NCI-H524 treated with DMSO at 0.1 percent for 48 hours (cell line): ENCODE data around the gene CCDC71L.
"Not testable (repeated sequence)": the region's sequence is repeated elsewhere in the genome, so short reads cannot be mapped to it uniquely, and the experiment has no call there.

Experiments
- DNase-seq: peaks from one replicate; lab custom pipeline; 2025; lab: John Stamatoyannopoulos, UW

Gene CCDC71L

DNA sequence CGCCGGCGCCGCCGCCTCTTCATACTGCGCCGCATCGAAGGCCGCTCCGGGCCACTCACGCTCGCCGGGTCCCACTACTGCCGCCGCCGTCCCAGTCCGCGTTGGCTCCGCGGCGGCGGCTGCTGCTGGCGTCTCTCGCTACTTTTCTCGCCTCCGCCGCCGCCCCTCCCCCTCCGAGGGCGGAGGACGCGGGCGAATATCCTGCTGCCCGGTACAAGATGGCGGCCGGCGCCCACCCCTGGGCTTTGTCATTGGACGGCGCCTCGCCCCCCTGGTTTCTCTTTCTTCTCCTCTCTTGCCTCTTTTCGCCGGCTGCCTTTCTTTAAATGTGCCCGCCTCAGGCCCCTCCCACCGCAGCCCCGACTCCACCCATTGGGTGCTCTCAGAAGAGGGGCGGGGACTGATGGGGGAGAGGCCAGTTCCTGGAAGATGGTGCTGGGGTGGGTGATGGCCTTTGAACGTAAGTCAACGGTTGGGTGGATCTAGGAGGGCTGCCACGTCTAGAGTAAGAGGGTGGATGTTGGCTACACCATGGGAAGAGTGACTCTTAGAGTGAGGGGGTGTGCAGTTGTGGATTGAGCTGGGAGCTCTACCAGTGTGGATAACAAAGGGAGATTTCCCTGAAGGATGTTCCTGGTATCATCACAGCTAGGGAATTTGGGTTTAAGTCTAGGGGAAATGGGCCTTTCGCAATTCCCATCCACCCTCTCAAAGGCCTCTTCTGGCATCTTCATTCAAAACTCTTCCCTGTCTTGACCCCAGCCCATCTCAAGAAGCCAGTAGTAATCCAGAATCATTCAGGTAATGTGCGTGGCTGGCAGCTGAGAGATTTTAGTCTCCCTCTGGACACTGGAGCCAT, at the start of gene CCDC71L:
Gene CCDC71L, minus strand, starts transcription at position 297 of the 859 bp plus-strand sequence. Its CDS starts 262 bp downstream, at position 35.
- DNase-seq, result peak; percentile 72

DNA sequence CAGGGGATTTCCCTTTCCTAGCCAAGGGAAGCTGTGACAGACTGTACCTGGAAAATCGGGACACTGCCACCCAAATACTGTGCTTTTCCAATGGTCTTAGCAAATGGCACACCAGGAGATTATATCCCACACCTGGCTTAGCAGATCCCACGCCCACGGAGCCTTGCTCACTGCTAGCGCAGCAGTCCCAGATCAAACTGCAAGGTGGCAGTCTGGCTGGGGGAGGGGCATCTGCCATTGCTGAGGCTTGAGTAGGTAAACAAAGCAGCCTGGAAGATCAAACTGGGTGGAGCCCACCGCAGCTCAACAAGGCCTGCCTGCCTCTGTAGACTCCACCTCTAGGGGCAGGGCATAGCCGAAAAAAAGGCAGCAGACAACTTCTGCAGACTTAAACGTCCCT, 48.6 kb upstream of the CCDC71L start:
- not testable (repeated sequence) for DNase-seq

DNA sequence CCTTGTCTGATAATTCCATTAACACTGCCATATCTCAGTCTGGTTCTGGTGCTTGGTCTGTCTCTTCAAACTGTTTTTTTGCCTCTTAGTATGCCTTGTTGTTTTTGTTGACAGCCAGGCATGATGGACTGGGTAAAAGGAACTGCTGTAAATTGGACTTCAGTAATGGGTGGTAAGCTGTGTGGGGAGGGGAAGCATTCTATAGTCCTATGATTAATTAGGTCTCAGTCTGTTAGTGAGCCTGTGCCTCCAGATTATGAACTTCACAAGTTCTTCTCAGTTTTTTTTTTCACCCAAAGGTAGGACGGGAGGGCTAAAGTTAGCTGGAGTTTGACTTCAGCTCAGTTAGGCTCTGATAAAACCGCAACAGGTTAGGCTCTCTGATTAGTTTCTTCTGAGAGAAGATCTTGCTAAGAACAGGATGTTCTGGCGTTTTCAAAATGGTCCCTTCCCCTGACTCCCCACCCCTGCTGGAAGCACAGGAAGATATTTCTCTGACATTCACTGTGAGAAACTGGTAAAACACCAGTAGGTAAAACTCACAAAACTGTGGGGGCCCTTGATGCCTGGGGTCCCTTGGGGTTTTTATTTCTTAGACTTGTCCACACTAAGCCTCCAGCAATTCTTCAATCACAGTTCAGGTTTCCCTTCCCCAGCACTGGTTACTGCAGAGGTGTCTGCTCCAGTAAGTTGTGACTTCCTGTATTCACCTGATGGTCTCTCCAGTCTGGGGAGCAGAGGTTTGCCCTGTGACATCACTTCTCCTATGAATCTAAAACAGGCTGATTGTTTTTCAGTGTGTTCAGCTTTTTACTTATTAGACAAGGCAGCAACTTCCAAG, 43.3 kb upstream of the CCDC71L start:
- no peak for DNase-seq

DNA sequence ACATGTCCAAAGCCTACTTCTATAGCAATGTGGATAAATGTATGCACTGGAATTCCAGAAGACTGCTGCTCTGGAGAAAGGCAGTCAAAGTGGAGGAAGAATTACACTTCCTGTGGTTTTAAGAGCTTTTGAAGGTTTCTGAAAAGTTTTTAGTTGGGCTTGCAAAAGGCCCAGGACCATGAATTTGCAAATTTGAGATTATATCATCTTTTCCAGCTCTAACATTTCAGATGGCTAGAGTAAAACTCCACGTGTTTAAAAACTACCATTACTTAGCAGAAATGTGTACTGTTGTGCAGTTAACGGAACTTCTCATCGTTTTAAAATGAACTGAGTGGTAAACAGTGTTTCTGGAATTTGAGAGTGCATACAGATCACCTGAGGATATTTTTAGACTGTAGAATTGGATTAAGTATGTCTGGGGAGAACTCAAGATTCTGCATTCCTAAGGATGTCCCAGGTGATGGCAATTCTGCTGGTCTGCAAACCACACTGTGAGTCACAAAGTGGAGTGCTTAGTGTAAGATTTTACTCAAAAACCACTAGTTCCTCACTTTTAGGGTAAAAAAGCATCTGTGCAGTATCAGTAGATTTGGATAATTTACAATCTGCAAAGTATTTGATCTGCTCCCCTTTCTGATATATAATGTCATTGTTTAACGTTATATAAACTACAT, 32.9 kb upstream of the CCDC71L start:
- DNase-seq, result no peak

DNA sequence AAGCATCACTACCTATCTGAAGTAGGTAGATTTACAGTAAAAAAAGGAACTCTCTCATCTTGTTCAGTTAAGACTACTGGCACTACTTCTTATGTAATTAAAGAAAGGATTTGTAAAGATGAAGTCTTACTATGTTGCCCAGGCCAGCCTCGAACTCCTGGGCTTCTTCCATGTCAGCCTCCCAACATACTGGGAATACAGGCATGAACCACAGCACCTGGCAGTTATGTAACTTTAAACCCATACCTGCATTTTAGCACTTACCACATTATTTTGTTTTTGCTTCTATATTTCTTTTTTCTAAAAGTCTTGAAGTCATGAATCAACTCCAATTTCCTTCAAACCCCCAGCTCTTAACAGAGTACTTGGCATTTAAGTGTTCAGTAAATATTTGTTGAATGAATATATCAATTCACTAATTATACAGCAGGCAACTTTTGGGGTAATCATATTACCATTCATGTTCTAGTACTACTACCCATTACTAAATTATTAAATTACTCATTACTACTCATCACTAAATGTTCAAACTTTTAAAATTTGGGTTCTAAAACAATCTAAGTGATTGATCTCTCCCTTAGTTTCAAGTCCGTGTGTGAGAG, 31.6 kb upstream of the CCDC71L start:
- DNase-seq, result no peak

DNA sequence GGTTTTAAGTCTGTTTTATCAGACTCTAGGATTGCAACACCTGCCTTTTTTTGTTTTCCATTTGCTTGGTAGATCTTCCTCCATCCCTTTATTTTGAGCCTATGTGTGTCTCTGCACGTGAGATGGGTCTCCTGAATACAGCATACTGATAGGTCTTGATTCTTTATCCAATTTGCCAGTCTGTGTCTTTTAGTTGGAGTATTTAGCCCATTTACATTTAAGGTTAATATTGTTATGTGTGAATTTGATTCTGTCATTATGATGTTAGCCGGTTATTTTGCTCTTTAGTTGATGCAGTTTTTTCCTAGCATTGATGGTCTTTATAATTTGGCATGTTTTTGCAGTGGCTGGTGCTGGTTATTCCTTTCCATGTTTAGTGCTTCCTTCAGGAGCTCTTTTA, 27.2 kb upstream of the CCDC71L start:
- not testable (repeated sequence) for DNase-seq

DNA sequence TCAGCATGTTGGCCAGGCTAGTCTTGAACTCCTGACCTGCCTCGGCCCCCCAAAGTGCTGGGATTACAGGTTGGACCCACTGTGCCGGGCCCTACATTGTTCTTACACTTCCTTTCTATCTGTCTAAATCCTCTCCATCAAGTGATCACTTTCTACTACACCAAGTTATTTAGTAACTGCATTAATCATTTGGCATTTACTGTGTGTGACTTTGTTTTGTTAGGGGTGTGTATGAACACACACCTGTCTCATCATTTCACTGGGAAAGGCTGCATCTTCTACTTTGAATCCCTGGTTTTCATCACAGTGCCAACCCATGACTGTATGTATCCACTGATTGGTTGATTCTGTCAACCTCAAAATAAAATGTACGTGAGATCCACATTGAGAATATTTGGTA, 23.0 kb upstream of the CCDC71L start:
- no peak for DNase-seq

DNA sequence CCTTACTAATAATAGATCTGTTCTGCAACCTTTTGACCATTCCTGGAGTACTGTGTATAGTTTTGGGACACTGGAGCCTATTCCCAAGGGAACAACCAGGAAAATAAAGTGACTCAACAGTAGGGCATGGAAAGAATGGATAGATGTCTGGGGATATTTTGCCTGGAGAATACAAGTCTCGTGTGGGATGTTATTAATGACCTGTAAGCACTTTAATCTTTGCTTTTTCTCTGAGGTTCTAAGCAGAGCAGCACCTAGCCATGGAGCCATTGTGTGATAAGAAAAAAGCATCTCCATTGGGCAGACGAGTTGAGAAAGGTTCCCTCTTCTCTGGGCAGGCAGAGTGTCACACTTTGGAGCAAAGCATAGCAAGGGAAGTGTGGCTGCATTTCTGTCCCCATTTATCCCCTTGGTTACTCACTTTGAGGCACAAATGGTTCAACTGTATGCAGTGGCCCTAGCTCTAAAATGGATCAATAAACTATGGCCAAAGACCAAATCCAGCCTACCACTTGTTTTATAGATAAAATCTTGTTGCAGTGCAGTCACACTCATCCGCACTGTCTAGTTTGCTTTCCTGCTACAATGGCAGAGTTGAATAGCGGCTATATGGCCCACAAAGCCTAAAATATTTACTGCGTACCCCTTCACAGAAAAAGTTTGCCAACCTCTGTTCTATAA, 21.0 kb upstream of the CCDC71L start:
- no peak for DNase-seq

DNA sequence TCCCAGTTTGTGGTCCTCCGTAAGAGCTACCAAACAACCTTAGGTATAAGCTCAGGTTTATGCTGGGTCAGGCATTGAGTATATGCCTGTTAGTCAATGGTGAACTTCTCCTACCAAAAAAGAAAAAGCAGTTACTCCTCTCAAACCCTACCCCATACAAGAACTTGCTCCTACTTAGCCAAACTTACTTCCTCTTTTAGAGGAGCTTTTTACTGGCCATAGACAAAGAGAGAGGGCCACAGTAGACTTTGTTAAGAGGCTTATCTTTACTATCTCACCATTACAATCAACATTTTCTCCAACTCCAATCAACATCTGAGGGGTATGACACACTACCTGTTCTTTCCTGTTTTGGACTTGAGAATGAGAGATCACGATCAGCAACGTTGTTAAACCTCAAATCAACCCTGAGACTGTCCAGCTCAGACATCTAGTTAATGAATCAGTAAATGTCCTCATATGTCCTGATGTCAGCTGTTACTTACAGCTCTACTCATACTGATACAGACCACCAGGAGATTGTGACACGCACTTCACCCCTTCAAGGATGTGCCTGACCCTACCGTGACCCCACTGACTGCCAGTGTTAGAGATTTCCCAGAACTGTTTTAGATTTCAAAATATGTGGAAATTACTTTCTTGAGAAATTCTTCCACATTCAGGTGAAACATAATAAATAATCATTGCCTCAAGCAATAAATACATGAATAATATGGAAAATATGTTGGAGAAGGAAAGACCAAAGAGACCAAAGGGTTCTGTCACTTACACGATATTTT, 18.4 kb upstream of the CCDC71L start:
- DNase-seq, result no peak

DNA sequence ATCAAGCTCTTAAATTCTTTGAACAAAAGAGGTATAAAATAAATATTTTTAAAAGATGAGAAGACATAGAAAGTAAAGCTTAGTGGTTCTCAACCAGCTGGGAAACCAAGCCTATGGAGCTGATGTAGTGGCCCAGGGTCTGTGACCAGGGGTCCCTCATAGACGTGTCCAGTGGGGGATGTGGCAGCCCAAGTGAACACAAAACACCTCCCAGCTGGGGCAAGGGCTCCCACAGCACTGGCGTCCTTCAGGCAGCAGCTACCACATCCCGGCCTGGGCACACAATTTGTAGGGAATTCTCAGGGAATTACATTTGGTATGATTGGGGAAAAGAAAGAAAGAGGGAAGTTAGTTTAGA, 17.8 kb upstream of the CCDC71L start:
- DNase-seq, result no peak

DNA sequence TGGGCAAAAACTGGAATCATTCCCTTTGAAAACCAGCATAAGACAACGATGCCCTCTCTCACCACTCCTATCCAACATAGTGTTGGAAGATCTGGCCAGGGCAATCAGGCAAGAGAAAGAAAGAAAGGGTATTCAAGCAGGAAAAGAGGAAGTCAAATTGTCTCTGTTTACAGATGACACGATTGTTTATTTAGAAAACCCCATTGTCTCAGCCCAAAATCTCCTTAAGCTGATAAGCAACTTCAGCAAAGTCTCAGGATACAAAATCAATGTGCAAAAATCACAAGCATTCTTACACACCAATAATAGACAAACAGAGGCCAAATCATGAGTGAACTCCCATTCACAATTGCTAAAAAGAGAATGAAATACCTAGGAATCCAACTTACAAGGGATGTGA, 15.5 kb upstream of the CCDC71L start:
- not testable (repeated sequence) for DNase-seq

DNA sequence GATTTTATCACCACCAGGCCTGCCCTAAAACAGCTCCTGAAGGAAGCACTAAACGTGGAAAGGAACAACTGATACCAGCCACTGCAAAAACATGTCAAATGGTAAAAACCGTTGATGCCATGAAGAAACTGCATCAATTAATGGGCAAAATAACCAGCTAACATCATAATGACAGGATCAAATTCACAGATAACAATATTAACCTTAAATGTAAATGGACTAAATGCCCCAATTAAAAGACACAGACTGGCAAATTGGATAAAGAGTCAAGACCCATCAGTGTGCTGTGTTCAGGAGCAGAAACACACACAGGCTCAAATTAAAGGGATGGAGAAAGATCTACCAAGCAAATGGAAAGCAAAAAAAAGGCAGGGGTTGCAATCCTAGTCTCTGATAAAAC, 12.7 kb upstream of the CCDC71L start:
- DNase-seq, result not testable (repeated sequence)

DNA sequence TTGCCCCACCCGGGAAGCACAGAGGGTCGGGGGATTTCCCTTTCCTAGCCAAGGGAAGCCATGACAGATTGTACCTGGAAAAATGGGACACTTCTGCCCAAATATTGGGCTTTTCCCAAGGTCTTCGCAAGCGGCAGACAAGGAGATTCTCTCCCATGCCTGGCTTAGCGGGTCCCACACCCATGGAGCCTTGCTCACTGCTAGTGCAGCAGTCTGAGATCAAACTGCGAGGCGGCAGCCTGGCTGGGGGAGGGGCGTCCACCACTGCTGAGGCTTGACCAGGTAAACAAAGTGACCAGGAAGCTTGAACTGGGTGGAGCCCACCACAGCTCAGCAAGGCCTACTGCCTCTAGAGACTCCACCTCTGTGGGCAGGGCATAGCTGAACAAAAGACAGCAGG, 11.0 kb upstream of the CCDC71L start:
- DNase-seq, result not testable (repeated sequence)

DNA sequence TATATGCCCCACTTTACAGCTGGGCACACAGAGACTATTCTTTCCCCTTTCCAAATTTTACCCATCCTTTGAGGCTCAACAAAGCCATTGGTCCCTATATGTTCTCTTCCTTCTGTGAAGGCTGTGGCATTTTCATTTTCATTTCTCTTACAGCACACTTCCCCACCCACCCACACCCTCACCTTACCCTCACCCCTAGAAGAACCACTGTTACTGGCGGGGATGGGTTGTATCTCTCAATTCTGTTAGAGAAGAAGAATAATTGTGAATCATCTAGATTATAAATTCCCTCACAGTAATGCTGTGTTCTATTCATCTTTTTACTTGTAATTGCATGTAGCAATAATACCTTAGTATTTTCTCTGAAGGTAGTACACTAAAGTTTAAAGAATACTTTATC, 10.2 kb upstream of the CCDC71L start:
- DNase-seq, result no peak

DNA sequence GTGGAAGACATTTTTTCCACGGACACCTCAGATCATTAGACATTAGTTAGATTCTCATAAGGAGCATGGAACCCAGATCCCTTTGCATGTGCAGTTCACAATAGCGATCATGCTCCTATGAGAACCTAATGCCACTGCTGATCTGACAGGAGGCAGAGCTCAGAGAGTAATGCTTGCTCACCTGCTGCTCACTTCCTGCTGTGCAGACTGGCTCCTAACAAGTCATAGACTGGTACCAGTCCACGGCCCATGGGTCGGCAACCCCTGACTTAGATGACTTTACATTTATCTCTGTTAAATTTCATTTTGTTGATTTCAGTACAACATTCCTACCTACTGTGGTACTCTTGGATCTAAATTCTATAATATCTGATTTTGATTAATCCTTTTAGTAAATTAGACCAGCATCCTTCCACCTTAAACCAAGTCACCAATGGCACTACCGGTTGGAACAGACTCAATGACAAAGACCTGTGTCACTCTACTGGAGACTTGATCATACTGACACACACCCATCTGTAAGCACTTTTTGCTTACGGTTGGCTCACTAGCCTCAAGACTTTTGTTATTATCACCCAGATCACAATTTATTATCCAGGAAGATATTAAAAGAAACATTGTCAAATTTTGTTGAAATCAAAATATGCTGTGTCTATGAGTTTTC, 8.0 kb upstream of the CCDC71L start:
- DNase-seq, result no peak

DNA sequence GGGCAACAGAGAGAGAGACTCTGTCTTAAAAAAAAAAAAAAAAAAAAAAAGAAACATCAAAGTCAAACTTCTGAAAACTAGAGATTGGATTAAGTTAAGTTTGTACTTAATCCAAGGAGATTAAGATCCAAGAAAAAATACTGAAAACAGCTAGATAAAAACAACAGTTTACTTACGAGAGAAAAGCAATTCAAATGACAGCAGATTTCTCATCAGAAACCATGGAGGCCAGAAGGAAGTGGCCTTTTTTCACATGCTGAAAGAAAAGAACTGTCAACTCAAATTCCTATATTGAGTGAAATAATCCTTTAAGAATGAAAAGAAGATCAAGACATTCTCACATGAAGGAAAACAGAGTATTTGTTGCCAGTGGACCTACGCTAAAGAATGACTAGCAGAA, 5.4 kb upstream of the CCDC71L start:
- no peak for DNase-seq

DNA sequence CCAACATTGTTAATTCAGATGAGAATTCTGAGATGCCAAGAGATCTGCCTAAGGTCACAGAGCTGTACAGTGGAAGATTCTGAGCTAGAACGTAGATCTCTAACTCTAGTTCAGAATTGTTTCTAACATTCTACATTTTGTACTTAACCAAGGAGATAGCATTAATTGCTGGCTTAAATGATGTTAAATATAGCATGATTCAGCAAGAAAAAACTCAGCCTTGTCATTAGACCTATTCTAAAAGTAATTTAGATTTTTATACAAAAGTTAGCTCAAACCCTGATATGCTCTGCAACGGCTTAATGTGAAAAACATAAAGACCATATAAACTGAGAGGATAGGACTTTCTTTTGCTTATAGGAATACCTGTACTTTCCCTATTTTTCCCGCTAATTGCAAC, 3.4 kb upstream of the CCDC71L start:
- no peak for DNase-seq

DNA sequence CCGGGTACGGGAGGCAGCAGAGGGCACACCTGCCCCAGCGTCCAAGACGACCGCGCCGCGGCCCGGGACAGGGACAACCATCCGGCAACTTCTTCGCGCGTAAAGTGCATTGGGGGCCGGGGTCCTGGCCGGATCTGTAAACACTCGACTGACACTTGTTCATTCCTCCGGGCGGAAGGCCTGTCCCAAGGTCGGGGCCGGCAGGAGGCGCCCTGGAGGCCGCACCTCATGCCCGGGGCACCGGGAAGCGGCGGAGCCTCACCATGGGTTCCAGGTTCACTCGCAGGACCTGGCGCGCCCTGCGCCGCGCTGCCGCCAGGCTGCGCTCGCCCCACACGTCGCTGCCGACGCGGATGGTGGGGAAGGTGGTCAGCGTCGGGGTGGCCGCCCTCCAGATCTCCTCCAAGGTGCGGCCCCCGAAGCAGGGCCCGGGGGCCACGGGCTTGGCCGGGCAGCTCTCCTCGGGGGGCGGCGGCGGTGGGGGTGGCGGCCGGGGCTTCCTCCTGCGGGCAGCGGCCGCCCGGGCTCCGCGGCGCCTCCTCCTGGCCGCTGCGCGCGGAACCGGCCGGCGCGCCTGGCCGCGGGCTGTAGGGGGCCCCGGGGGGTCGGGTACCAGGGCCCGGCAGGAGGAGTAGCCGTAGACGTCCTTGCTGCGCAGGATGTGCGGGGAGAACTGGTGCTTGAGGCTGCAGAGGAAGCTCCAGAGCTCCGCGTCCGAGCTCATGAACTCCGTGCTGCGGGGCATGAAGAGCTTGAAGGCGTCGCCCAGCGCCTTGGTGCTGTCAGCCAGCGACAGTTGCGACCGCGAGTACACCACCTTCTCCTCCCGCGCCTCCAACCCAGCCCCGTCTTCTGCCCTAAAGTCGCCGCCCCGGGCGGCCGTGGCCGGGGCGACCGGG, 746 bp downstream of the CCDC71L start:
- DNase-seq, result no peak
